Limb (tissue), 2 donors: ENCODE measurements around the gene LSMEM2.
"Not testable (repeated sequence)": the region's sequence is repeated elsewhere in the genome, so short reads cannot be mapped to it uniquely, and the experiment has no call there.

ENCODE experiments used
- DNase-seq, 2 donors: peaks; one replicate each; pipeline ENCODE4 v3.0.0-alpha.2; 2016; ENCODE audit errors: extremely low spot score in 2 of 2

Gene LSMEM2

GRCh38 chr3:50298836-50299637, 20.1 kb downstream of the LSMEM2 start, which contains the start of the genes HYAL3 and NAA80:
Gene HYAL3 (minus strand): TSS chr3:50299405. CDS start chr3:50295602, 3,803 bp downstream.
Gene NAA80 (minus strand): TSS chr3:50299405. CDS start chr3:50297463, 1,942 bp downstream.
- peak; percentile 99 to 100 for DNase-seq

GRCh38 chr3:50299638-50299928, 20.7 kb downstream of the LSMEM2 start:
- DNase-seq: no peak

GRCh38 chr3:50299929-50300680, 21.2 kb downstream of the LSMEM2 start:
- DNase-seq: no peak

GRCh38 chr3:50300681-50301254, 21.9 kb downstream of the LSMEM2 start:
- DNase-seq: no peak

GRCh38 chr3:50302095-50303012, 23.5 kb downstream of the LSMEM2 start:
- peak in 1 of 2 donors; percentile 26 for DNase-seq

- DNase-seq: peak in 1 of 2 donors; percentile 46
These were observed 24.3 kb downstream of the LSMEM2 start, which contains the start of gene HYAL1 for GRCh38 chr3:50303013-50303815. Gene HYAL1 (minus strand): TSS chr3:50303574. CDS start chr3:50302956, 618 bp downstream.

- no peak for DNase-seq
These were observed 25.7 kb downstream of the LSMEM2 start for GRCh38 chr3:50304601-50305000.

- not testable (repeated sequence) for DNase-seq
These were observed 33.2 kb downstream of the LSMEM2 start for GRCh38 chr3:50312041-50312440.

GRCh38 chr3:50314342-50314741, 35.5 kb downstream of the LSMEM2 start:
- no peak for DNase-seq

GRCh38 chr3:50314816-50315215, 35.9 kb downstream of the LSMEM2 start:
- DNase-seq: no peak

- DNase-seq: no peak
These were observed 37.9 kb downstream of the LSMEM2 start for GRCh38 chr3:50316657-50317242.

GRCh38 chr3:50317300-50317699, 38.4 kb downstream of the LSMEM2 start:
- no peak for DNase-seq

GRCh38 chr3:50318163-50318562, 39.3 kb downstream of the LSMEM2 start:
- DNase-seq: no peak

- DNase-seq: no peak
These were observed 39.7 kb downstream of the LSMEM2 start for GRCh38 chr3:50318615-50319014.

- no peak for DNase-seq
These were observed 40.5 kb downstream of the LSMEM2 start for GRCh38 chr3:50319181-50319893.

- DNase-seq: no peak
These were observed 41.2 kb downstream of the LSMEM2 start for GRCh38 chr3:50319894-50320625.

- peak; percentile 75 to 92 for DNase-seq
These were observed 42.0 kb downstream of the LSMEM2 start for GRCh38 chr3:50320853-50321335.
